Measurements from ENCODE around the gene GOLGA6L2.
"Not testable (repeated sequence)": the region's sequence is repeated elsewhere in the genome, so short reads cannot be mapped to it uniquely, and the experiment has no call there.

The GOLGA6L2 gene

GRCh38 chr15:23416349-23417276 lies 30.4 kb downstream of the GOLGA6L2 start:
- H3F3A ChIP-seq (ENCODE audit: insufficient read depth) = no peaks in the 10 kb centered on the region
- no peaks in the 10 kb centered on the region for H3K9me2 ChIP-seq (replicated peaks; ENCODE audit: insufficient read depth, low read length)
- no peak overlapping the region for H2AFZ ChIP-seq (ENCODE audit: low read depth, low read length, severe bottlenecking)
- H3K36me3 ChIP-seq (ENCODE audit: low read length) = no peaks in the 10 kb centered on the region
- H3K9me3 ChIP-seq (ENCODE audit: insufficient read depth, low read length) = no peaks in the 10 kb centered on the region
- H3K27me3 ChIP-seq (ENCODE audit: low read length) = no peaks in the 10 kb centered on the region
- TF ChIP-seq EZH2phosphoT487 (conservative IDR thresholded peaks at IDR 0.05; ENCODE audit: low read length) = no peak
- TF ChIP-seq, protein P1, sequence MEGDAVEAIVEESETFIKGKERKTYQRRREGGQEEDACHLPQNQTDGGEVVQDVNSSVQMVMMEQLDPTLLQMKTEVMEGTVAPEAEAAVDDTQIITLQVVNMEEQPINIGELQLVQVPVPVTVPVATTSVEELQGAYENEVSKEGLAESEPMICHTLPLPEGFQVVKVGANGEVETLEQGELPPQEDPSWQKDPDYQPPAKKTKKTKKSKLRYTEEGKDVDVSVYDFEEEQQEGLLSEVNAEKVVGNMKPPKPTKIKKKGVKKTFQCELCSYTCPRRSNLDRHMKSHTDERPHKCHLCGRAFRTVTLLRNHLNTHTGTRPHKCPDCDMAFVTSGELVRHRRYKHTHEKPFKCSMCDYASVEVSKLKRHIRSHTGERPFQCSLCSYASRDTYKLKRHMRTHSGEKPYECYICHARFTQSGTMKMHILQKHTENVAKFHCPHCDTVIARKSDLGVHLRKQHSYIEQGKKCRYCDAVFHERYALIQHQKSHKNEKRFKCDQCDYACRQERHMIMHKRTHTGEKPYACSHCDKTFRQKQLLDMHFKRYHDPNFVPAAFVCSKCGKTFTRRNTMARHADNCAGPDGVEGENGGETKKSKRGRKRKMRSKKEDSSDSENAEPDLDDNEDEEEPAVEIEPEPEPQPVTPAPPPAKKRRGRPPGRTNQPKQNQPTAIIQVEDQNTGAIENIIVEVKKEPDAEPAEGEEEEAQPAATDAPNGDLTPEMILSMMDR (IDR thresholded peaks at IDR 0.05; ENCODE audit: insufficient read depth, low read length, poor library complexity, severe bottlenecking) = no peak
- H3K27ac ChIP-seq (ENCODE audit: low read depth, low read length) = no peak overlapping the region
- H3K4me3 ChIP-seq (ENCODE audit: insufficient read depth, low read length, poor library complexity, severe bottlenecking) = no peak overlapping the region
- H3K4me2 ChIP-seq (ENCODE audit: low read depth, low read length, poor library complexity, severe bottlenecking) = no peak overlapping the region
- H3K79me2 ChIP-seq (ENCODE audit: insufficient read depth, low read length) = no peaks in the 10 kb centered on the region
- no peaks in the 10 kb centered on the region for H4K20me1 ChIP-seq (ENCODE audit: low read depth, low read length)
- H3K9ac ChIP-seq (ENCODE audit: low read length) = no peak overlapping the region

DNA sequence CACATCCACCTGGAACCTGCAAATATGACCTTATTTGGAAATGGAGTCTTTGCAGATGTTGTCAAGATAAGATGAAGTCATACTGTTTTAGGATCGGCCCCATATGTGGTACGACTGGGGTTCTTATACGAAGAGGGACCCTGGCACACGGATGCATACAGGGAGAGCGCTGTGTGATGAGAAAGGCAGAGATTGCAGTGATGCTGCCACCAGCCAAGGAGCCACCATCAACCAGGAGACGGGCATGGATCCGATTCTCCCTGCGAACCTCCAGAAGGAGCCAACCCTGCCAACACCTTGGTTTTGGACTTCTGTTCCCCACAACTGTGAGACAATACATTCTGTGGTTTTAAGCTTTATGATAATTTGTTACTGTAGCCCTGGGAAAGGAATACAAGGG lies 31.2 kb downstream of the GOLGA6L2 start:
- not testable (repeated sequence) for H3K9ac ChIP-seq (ENCODE audit: low read length); H3K79me2 ChIP-seq (ENCODE audit: insufficient read depth, low read length); H3K36me3 ChIP-seq (ENCODE audit: low read length); H3K4me3 ChIP-seq (ENCODE audit: insufficient read depth, low read length, poor library complexity, severe bottlenecking); H4K20me1 ChIP-seq (ENCODE audit: low read depth, low read length); H3K9me3 ChIP-seq (ENCODE audit: insufficient read depth, low read length); H3F3A ChIP-seq (ENCODE audit: insufficient read depth); H3K27me3 ChIP-seq (ENCODE audit: low read length); H3K27ac ChIP-seq (ENCODE audit: low read depth, low read length); H3K4me2 ChIP-seq (ENCODE audit: low read depth, low read length, poor library complexity, severe bottlenecking); H2AFZ ChIP-seq (ENCODE audit: low read depth, low read length, severe bottlenecking); H3K9me2 ChIP-seq (replicated peaks; ENCODE audit: insufficient read depth, low read length)

DNA sequence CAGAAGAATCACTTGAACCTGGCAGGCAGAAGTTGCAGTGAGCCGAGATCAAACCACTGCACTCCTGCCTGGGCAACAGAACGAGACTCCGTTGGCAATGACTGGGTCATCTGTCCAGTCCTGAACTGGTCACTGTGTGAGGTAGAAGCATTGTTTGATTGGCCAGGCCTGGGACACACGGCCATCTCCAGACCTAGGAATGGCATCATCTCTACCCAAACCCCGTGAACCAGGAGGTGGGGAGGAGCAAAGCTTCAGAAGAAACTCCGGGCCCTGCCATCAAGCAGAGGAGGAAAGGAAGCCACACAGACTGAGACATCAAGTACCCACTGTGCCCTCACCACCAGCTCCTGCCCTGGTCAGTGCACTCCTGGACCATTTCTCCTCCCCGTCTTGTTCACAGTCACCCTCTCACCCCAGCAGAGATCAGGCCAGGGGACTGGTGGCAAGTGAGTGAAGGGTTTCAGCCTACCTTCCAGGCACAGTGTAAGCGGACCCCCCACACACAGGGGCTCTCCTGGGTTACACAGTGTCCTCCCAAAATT lies 31.6 kb downstream of the GOLGA6L2 start:
- no peaks in the 10 kb centered on the region for H3F3A ChIP-seq (ENCODE audit: insufficient read depth)
- no peaks in the 10 kb centered on the region for H3K9me2 ChIP-seq (replicated peaks; ENCODE audit: insufficient read depth, low read length)
- H3K27me3 ChIP-seq (ENCODE audit: low read length) = no peaks in the 10 kb centered on the region
- H2AFZ ChIP-seq (ENCODE audit: low read depth, low read length, severe bottlenecking) = no peak overlapping the region
- H3K4me3 ChIP-seq (ENCODE audit: insufficient read depth, low read length, poor library complexity, severe bottlenecking) = no peak overlapping the region
- no peaks in the 10 kb centered on the region for H4K20me1 ChIP-seq (ENCODE audit: low read depth, low read length)
- no peak overlapping the region for H3K4me2 ChIP-seq (ENCODE audit: low read depth, low read length, poor library complexity, severe bottlenecking)
- TF ChIP-seq, protein P1 (IDR thresholded peaks at IDR 0.05; ENCODE audit: insufficient read depth, low read length, poor library complexity, severe bottlenecking) = no peak
- TF ChIP-seq EZH2phosphoT487 (conservative IDR thresholded peaks at IDR 0.05; ENCODE audit: low read length) = no peak
- H3K9me3 ChIP-seq (ENCODE audit: insufficient read depth, low read length) = no peaks in the 10 kb centered on the region
- H3K9ac ChIP-seq (ENCODE audit: low read length) = no peak overlapping the region
- H3K36me3 ChIP-seq (ENCODE audit: low read length) = no peaks in the 10 kb centered on the region
- H3K79me2 ChIP-seq (ENCODE audit: insufficient read depth, low read length) = no peaks in the 10 kb centered on the region
- H3K27ac ChIP-seq (ENCODE audit: low read depth, low read length) = no peak overlapping the region

GRCh38 chr15:23412881-23413600 lies 34.0 kb downstream of the GOLGA6L2 start:
- not testable (repeated sequence) for H3K27me3 ChIP-seq (ENCODE audit: low read length); H2AFZ ChIP-seq (ENCODE audit: low read depth, low read length, severe bottlenecking); H3K36me3 ChIP-seq (ENCODE audit: low read length); H3K4me2 ChIP-seq (ENCODE audit: low read depth, low read length, poor library complexity, severe bottlenecking); H3K9me2 ChIP-seq (replicated peaks; ENCODE audit: insufficient read depth, low read length); H4K20me1 ChIP-seq (ENCODE audit: low read depth, low read length); H3K79me2 ChIP-seq (ENCODE audit: insufficient read depth, low read length); H3K4me3 ChIP-seq (ENCODE audit: insufficient read depth, low read length, poor library complexity, severe bottlenecking); H3K9ac ChIP-seq (ENCODE audit: low read length); H3K27ac ChIP-seq (ENCODE audit: low read depth, low read length); H3F3A ChIP-seq (ENCODE audit: insufficient read depth); H3K9me3 ChIP-seq (ENCODE audit: insufficient read depth, low read length)

All from SU-DHL-6 (cell line).